ENCODE measurements around the gene TMC2.
"Not testable (repeated sequence)": the region's sequence is repeated elsewhere in the genome, so short reads cannot be mapped to it uniquely, and the experiment has no call there.

The TMC2 gene

DNA sequence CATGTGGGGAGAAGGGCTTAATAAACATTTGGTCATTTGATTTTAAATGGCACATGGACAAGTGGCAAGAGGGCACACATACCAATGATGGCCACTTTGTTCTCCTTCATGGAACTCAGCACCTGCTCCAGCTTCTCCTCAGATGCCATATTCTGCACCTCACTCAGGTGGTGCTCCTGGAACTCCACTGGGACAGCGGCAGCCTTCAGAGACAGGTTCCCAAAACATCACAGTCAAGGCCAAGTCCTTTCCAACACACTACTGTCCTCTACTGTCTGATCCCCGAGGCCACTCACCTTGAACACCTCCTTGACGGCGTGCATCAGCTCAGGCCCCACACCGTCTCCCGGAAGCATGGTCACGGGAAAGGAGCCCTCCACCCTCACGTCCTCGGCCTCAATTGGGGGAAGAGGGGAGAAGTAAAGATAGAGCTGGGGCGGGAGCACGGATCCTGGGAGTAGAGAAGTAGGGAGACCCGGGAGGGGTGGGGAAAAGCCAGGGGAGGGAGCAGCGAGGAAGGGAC, 127.1 kb downstream of the TMC2 start:
- no peak for DNase-seq (ENCODE audit: low read depth in 3 of 3)

GRCh38 chr20:2663887-2664719, 127.7 kb downstream of the TMC2 start, which contains the start of gene IDH3B:
TSS of gene IDH3B (minus strand) at chr20:2664216. CDS start at chr20:2664188, 28 bp downstream.
- DNase-seq (ENCODE audit: low read depth in 3 of 3) = peak; percentile 77 to 90 (median 84)

DNA sequence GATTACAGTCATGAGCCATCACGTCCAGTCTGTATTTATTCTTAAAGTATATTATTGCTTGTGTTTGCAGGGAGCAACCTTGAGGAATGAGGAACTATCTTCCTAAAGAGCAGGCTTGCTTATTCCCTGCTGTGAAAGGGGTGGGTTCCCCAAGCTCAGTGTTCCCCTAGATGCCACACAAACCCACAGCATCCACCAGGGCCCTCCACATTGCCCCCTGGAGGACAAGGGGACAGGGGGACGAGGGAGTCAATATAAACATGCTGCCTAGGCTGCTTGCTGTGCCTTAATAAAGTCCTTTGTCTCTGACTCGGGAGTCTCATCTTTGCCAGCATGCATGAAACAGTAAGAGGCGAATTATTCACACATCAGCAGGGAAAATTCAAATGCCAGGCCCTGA, 135.6 kb downstream of the TMC2 start:
- no peak for DNase-seq (ENCODE audit: low read depth in 3 of 3)

- DNase-seq (ENCODE audit: low read depth in 3 of 3) = no peak
Observed at GRCh38 chr20:2672446-2672845, 136.1 kb downstream of the TMC2 start.

DNA sequence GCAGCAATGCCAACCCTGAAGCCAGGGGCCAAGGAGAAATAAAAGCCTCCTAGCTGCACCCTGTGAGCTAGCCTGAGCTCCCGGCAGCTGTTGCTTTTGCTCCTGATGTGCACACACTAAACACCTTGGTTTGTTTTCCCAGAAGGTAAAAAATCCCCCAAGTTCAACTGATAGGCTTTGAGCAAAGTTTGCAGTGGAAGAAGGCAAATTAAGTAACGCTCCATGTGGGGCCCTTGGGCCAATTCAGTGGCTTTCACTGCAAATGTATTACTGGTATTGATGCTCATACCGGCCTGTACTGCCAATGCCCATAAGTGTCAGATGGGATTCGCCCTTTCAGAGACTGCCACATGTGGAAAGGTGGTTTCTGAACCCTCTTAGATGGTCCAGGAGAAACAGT, 137.1 kb downstream of the TMC2 start:
- no peak for DNase-seq (ENCODE audit: low read depth in 3 of 3)

GRCh38 chr20:2680046-2680445, 143.7 kb downstream of the TMC2 start:
- no peak for DNase-seq (ENCODE audit: low read depth in 3 of 3)

- not testable (repeated sequence) for DNase-seq (ENCODE audit: low read depth in 3 of 3)
Observed at GRCh38 chr20:2682040-2682439, 145.7 kb downstream of the TMC2 start.

GRCh38 chr20:2684817-2685216, 148.4 kb downstream of the TMC2 start:
- not testable (repeated sequence) for DNase-seq (ENCODE audit: low read depth in 3 of 3)

DNA sequence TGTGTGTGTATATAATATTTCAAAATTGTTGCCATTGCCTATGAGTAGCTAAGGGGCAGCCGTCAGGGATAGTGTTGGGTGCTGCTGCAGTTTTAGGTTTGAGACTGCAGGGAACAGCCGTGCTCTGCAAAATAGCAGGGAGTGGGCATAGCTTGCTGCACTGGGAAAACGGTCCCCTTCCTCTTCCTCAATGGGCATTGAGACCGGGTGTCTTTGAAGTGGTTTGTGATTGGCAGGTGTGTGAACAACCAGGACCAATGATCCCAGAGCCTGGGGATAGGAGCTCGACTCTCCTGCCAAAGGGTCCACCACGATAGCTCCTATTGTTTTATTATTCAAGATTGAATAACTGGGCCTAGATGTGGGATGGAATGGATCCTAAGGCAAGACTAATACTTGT, 151.1 kb downstream of the TMC2 start:
- DNase-seq (ENCODE audit: low read depth in 3 of 3) = no peak

- DNase-seq (ENCODE audit: low read depth in 3 of 3) = peak; percentile 56 to 79 (median 61)
Observed at GRCh38 chr20:2688041-2688591, 151.7 kb downstream of the TMC2 start.

GRCh38 chr20:2690213-2690612, 153.8 kb downstream of the TMC2 start:
- no peak for DNase-seq (ENCODE audit: low read depth in 3 of 3)

GRCh38 chr20:2690718-2691117, 154.3 kb downstream of the TMC2 start:
- DNase-seq (ENCODE audit: low read depth in 3 of 3) = no peak

DNA sequence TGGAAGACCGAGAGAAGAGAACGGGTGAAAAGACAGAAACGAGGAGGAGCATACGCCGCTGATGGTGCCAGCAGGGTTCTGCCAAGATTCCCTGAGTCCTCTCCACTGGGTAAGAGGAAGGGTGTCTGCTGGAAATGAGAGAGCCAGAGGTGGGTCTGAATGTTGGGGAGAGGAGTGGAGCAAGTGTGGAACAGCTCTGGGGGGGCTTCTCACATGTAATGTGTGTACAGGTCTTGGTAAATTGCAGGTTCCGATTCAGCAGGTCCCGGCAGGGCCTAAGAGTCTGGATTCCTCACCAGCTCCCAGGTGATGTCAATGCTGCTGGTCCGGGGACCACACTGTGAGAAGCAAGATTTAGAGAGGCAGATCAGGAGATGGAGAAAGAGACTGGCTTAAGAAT, 154.8 kb downstream of the TMC2 start:
- no peak for DNase-seq (ENCODE audit: low read depth in 3 of 3)

All from stimulated activated CD4-positive, alpha-beta T cell treated with anti-CD3 and anti-CD28 coated beads, TNF-alpha, amount 100 ng/mL, for 48 hours (primary cell).